G401 (cell line): ENCODE data around the gene NAV2. TPM values are rescaled to one million over a fixed set of nuclear protein-coding genes. Genes with fewer than 3 reads are reported as not detected.
A peak's percentile ranks its signal among the peaks of the same experiment; 100 is the strongest.

Source experiments
- DNase-seq: peaks from one replicate; pipeline ENCODE4 v3.0.0-alpha.2; 2015; ENCODE audit warnings: low spot score
- in situ Hi-C: cut with HindIII; loops from 2 replicates; pipeline ENCODE4 v1.10.0; 2016; ENCODE audit warnings: low sequenced_read_pairs, mixed read lengths
- total RNA-seq: library from RNA; depleted of rRNA; stranded (reverse); fragments of >200 nt; shearing (Covaris generic); gene quantifications from 2 replicates; pipeline ENCODE4 v1.2.3, GENCODE V29; 2014

Gene NAV2
- total RNA-seq, 1 experiment from 2014 or later: 4.2 TPM

- in situ Hi-C loops: no loop called here
- no peak for DNase-seq
Measured at GRCh38 chr11:19867064-19867463, 154.4 kb downstream of the NAV2 start.

GRCh38 chr11:19868281-19868821 lies 155.7 kb downstream of the NAV2 start:
- in situ Hi-C loops: no loop called here
- DNase-seq: peak; percentile 71

DNA sequence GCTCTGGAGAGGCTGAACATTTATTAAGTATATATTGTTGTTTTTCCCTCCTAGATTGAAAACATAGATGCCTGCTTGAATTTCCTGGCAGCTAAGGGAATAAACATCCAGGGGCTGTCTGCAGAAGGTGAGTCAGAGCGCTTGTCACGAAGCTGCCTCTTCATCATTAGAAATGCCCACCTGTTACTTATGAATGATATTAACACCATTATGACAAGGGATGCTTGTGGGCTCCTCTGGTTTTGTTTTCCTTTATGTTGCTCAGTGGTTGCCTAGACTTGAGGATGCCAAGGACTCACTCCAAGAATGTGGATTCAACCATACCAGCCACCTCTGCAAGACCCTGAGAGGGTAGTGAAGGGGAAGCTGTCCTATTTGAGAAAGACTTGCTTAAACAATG lies 156.2 kb downstream of the NAV2 start:
- in situ Hi-C loops: no loop called here
- DNase-seq: no peak

DNA sequence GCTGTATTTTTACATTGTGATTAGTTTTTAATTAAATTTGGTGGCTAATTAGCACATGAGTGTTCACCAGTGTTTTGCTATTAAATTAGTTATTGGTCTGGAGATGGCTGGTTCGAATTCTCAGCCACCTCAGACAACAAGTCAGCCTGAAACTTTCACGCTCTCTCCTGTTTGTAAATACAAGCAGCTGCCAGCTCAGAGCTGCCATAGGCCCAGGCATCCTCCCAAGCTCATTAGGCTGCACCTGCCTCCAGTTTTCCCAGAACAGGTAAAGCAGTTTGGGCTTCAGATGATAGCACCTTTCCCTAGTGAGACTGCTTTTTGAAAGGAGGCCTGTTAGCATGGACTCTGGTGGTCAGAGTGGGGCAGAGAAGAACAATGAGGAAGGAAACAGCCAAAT lies 156.8 kb downstream of the NAV2 start:
- in situ Hi-C loops: no loop called here
- peak; percentile 77 for DNase-seq

DNA sequence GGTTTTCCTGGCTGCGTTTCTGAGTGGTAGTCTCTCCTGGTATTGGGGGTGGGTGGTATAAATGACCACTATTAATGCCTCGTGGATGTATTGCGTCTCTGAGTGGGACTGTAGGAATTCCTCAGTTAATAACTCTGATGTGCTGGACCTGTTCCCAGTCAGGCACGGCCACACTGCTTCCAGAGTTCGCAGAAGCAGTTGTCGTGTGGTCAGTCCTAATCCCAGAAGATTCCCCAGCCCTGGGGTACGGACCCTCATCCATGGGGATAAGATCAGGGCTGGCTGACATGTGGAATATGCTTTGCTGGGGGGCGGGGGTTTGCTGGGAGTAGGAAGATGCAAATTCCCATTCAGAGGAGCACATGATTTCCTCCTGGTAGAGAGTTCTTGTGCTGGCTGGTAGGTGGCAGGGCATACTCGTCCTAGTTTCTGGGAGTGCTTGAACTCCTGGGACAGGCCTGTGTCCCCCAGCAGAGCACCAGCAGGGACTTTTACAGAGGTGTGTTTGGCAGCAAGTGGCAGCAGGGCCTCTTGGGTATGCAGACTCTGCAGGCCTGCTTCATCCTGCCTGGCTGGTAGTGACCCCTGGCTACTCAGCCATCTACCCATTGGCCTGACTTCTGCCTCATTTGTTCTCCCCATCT lies 157.4 kb downstream of the NAV2 start:
- no peak for DNase-seq
- in situ Hi-C loops: no loop called here

GRCh38 chr11:19871531-19871930 lies 158.9 kb downstream of the NAV2 start:
- peak; percentile 88 for DNase-seq
- in situ Hi-C loops: no loop called here

GRCh38 chr11:19872512-19873145 lies 160.0 kb downstream of the NAV2 start:
- in situ Hi-C loops: no loop called here
- DNase-seq: peak; percentile 95

GRCh38 chr11:19873730-19874129 lies 161.1 kb downstream of the NAV2 start:
- in situ Hi-C loops: no loop called here

GRCh38 chr11:19874266-19874665 lies 161.6 kb downstream of the NAV2 start:
- no peak for DNase-seq
- in situ Hi-C loops: no loop called here

More at GRCh38 chr11:19873730-19874129, 161.1 kb downstream of the NAV2 start:
- DNase-seq: peak; percentile 52

DNA sequence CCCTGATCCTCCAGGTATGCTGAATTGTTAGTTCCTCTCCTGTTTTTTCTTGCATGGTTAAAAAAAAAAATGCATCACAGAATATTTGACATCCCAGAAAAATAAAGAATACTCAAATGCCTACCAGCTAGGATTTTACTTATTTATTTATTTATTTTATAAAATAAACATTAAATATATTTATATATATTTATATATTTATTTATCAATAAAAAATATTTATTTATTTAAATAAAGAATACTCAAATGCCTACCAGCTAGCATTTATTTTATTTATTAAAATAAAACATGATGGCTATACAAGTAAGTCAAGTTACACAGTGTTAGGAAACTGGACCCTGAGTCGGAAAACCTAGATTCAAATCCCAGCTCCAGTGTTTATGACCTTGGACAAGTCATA lies 164.1 kb downstream of the NAV2 start:
- in situ Hi-C loops: no loop called here
- DNase-seq: no peak

GRCh38 chr11:19878520-19878919 lies 165.9 kb downstream of the NAV2 start:
- in situ Hi-C loops: no loop called here
- DNase-seq: no peak

DNA sequence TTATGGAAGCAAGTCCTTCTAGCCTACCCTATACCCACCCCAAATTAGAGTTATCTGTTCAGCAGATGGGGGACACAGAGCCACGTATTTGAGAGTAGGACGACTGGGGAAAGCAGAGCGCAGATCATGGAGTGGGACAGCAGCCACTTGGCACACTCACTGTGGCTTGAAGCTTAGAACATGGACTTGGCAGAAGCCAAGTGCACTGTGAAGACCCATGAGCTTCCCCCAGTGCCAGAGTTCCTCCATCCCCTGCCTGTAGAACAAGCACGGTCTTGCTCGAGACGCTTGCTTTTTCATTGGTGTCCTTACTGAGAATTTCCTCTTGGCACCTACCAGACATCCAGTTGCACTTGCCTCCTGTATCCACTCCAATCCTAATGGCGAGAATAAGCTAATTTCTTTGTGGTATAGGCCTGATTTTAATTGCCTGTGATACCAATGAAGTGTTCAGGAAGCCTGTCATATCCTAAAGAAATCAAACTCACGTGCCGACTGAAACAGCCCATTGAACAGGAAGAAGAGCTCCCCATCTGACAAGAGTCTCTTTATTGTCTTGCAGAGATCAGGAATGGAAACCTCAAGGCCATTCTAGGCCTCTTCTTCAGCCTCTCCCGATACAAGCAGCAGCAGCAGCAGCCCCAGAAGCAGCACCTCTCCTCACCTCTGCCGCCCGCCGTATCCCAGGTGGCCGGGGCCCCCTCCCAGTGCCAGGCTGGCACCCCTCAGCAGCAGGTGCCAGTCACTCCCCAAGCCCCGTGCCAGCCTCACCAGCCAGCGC lies 166.9 kb downstream of the NAV2 start:
- in situ Hi-C loops: no loop called here

DNA sequence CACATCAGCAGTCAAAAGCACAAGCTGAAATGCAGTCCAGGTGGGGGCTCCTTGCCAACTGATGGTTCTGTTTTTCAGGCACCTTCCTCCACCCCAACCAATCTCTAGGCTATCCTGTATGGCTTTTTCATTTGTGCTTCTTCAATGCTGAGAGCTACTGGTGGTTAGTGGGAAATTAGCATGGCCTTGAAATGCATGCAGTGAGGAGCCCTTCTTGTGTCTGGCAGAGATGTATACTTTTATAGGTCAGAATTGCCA lies 167.4 kb downstream of the NAV2 start:
- DNase-seq: peak; percentile 69
- in situ Hi-C loops: no loop called here

More for the DNA sequence above, 166.9 kb downstream of the NAV2 start:
- peak; percentile 96 for DNase-seq

DNA sequence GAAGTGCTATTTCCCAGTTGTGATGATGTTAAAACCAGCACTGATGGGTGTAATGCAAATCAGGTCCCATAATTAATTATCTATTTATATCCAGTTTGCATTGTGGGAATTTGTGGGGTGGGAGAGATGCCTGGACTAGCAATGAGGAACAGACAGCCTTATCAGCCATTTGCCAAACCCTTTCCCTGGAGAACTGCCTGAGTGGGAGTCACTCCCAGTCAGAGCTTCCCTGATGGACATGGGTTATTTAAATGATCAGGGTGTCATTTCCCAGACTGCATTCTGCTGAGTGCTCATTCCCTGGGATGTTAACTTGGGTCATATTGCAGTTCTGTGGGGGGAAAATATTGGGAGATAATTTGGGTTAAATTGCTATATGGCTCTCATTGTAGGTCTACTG lies 168.5 kb downstream of the NAV2 start:
- in situ Hi-C loops: no loop called here
- no peak for DNase-seq

- in situ Hi-C loops: no loop called here
Measured at GRCh38 chr11:19882356-19882755, 169.7 kb downstream of the NAV2 start.

GRCh38 chr11:19886498-19886897 lies 173.9 kb downstream of the NAV2 start:
- in situ Hi-C loops: no loop called here
- no peak for DNase-seq

More at GRCh38 chr11:19882356-19882755, 169.7 kb downstream of the NAV2 start:
- DNase-seq: no peak

GRCh38 chr11:19887842-19888241 lies 175.2 kb downstream of the NAV2 start:
- in situ Hi-C loops: no loop called here
- no peak for DNase-seq

GRCh38 chr11:19889531-19889930 lies 176.9 kb downstream of the NAV2 start:
- in situ Hi-C loops: no loop called here
- DNase-seq: no peak

DNA sequence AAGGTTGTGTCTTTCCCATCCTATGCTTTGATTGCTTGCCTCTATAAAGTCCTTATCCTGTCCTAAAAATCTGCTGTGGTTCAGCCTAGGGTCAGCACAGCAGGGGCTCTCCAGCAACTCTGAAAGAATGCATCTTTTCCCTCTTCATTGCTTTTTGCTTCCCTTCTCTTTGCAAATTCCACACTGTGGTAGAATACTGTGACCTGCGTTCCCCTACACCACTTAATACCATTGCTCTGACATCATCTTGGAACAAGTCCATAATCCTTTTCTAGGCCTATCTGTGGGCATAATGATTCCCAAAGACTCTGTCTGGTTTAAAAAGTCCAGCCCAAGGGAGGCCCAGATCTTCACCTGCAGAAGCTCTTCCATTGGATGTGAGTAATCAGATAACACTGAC lies 177.7 kb downstream of the NAV2 start:
- no peak for DNase-seq
- in situ Hi-C loops: no loop called here

DNA sequence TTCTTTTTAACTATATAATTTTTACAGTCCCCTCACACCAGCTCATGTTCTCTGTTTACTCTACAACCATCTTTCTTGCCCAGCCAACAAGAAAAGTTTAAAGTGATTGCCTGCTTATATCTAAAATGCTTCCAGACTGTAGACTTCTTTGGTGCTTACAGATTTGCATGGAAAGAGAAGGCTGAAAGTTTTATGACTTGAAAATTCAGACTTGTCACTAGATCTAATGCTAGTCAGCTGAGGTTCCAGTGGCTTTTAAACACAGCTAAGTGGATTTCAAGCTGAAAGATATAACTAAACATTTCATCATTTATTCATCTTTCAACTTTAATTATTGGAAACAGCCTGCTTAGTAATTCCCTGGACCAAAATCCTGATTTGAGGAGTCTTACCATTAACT lies 178.4 kb downstream of the NAV2 start:
- DNase-seq: no peak
- in situ Hi-C loops: no loop called here
